WTC11 (cell line): ENCODE data around the gene TMED1. TPM values are rescaled to one million over a fixed set of nuclear protein-coding genes. Genes with fewer than 3 reads are reported as not detected.

Experiments
- ATAC-seq: fragments of 200-7000 bp; cut with Tn5 transposase; 2 replicates; pipeline ENCODE4 v1.10.0; 2021; ENCODE audit warnings: mild to moderate bottlenecking, moderate library complexity
- CTCF ChIA-PET: fragments of 300-600 bp; sonication (Branson Sonifier 250); formaldehyde crosslinking; loops from one replicate; lab custom pipeline; 2021; ENCODE audit warnings: antibody characterized with exemption; lab: Charles Lee
- POLR2A ChIA-PET: fragments of 350-600 bp; sonication (Branson Sonifier 250); formaldehyde crosslinking; loops from one replicate; lab custom pipeline; 2021; ENCODE audit warnings: antibody characterized with exemption; lab: Charles Lee
- DNase-seq: peaks from one replicate; pipeline ENCODE4 v3.0.0; 2021; ENCODE audit warnings: low spot score
- H3K27ac Mint-ChIP-seq: 2 replicates; pipeline ENCODE4 v1.8.0; 2021; ENCODE audit warnings: mixed read lengths
- H3K27me3 Mint-ChIP-seq: 2 replicates; pipeline ENCODE4 v1.8.0; 2021; ENCODE audit warnings: low read depth, mild to moderate bottlenecking, moderate library complexity, mixed read lengths
- H3K36me3 Mint-ChIP-seq: 2 replicates; pipeline ENCODE4 v1.8.0; 2021; ENCODE audit warnings: mixed read lengths
- H3K4me1 Mint-ChIP-seq: 2 replicates; pipeline ENCODE4 v1.8.0; 2022; ENCODE audit warnings: mixed read lengths
- H3K4me3 Mint-ChIP-seq: 2 replicates; pipeline ENCODE4 v1.8.0; 2021; ENCODE audit warnings: mild to moderate bottlenecking, moderate library complexity, mixed read lengths
- H3K9me3 Mint-ChIP-seq: 2 replicates; pipeline ENCODE4 v1.8.0; 2021; ENCODE audit warnings: mixed read lengths
- ATF1 ChIP-seq: sonication (generic); formaldehyde crosslinking; IDR thresholded peaks from 2 replicates; pipeline ENCODE4 v1.8.1; 2023; ENCODE audit warnings: mild to moderate bottlenecking, moderate library complexity, missing genetic modification reagents
- FOXK1 ChIP-seq: sonication (generic); formaldehyde crosslinking; IDR thresholded peaks from 2 replicates; pipeline ENCODE4 v1.8.0; 2022; ENCODE audit warnings: mild to moderate bottlenecking, moderate library complexity, missing genetic modification reagents
- NR1H2 ChIP-seq: sonication (generic); formaldehyde crosslinking; IDR thresholded peaks from 2 replicates; pipeline ENCODE4 v1.9.0; 2021; ENCODE audit warnings: mild to moderate bottlenecking, moderate library complexity, missing genetic modification reagents
- TCF7 ChIP-seq: sonication (generic); formaldehyde crosslinking; IDR thresholded peaks from 2 replicates; pipeline ENCODE4 v1.8.0; 2022; ENCODE audit warnings: mild to moderate bottlenecking, low read depth, missing genetic modification reagents, moderate library complexity
- ZNF121 ChIP-seq: sonication (generic); formaldehyde crosslinking; IDR thresholded peaks from 2 replicates; pipeline ENCODE4 v1.8.0; 2023; ENCODE audit warnings: missing genetic modification reagents
- ZNF532 ChIP-seq: fragments of 250-450 bp; sonication (Bioruptor Pico); IDR thresholded peaks from 2 replicates; pipeline ENCODE4 v1.9.0; 2021; ENCODE audit warnings: mild to moderate bottlenecking, borderline replicate concordance
- total RNA-seq: library from RNA; stranded (reverse); gene quantifications from 3 replicates; pipeline ENCODE4 v1.2.3, GENCODE V29; 2021
- TF ChIP-seq, protein P1 (sequence below): fragments of 200-600 bp; IDR thresholded peaks from 2 replicates; pipeline ENCODE4 v1.8.0; 2022; ENCODE audit warnings: antibody characterized with exemption
- TF ChIP-seq, protein P2 (sequence below): fragments of 250-450 bp; sonication (Bioruptor Pico); IDR thresholded peaks from 2 replicates; pipeline ENCODE4 v1.8.0; 2021; ENCODE audit warnings: mild to moderate bottlenecking
- TF ChIP-seq, protein P3 (sequence below): sonication (generic); formaldehyde crosslinking; IDR thresholded peaks from 2 replicates; pipeline ENCODE4 v1.8.1; 2022; ENCODE audit warnings: mild to moderate bottlenecking, moderate library complexity, missing genetic modification reagents
- TF ChIP-seq, protein P4 (sequence below): sonication (generic); formaldehyde crosslinking; IDR thresholded peaks from 2 replicates; pipeline ENCODE4 v1.8.0; 2022; ENCODE audit warnings: mild to moderate bottlenecking, missing genetic modification reagents

The TMED1 gene
- total RNA-seq, 1 experiment from 2014 or later: 28.5 TPM

GRCh38 chr19:10820173-10820572 lies 15.8 kb downstream of the TMED1 start (continued):
- TF ChIP-seq ZNF532 (CRISPR knock-in tag) (no peak), NR1H2 (CRISPR knock-in tag) (no peak)

GRCh38 chr19:10819124-10820060 lies 16.6 kb downstream of the TMED1 start:
- no peak for TF ChIP-seq ZNF532 (CRISPR knock-in tag)
- no peak for TF ChIP-seq FOXK1 (CRISPR knock-in tag)
- TF ChIP-seq, protein P1, sequence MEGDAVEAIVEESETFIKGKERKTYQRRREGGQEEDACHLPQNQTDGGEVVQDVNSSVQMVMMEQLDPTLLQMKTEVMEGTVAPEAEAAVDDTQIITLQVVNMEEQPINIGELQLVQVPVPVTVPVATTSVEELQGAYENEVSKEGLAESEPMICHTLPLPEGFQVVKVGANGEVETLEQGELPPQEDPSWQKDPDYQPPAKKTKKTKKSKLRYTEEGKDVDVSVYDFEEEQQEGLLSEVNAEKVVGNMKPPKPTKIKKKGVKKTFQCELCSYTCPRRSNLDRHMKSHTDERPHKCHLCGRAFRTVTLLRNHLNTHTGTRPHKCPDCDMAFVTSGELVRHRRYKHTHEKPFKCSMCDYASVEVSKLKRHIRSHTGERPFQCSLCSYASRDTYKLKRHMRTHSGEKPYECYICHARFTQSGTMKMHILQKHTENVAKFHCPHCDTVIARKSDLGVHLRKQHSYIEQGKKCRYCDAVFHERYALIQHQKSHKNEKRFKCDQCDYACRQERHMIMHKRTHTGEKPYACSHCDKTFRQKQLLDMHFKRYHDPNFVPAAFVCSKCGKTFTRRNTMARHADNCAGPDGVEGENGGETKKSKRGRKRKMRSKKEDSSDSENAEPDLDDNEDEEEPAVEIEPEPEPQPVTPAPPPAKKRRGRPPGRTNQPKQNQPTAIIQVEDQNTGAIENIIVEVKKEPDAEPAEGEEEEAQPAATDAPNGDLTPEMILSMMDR: no peak
- TF ChIP-seq, protein P2, sequence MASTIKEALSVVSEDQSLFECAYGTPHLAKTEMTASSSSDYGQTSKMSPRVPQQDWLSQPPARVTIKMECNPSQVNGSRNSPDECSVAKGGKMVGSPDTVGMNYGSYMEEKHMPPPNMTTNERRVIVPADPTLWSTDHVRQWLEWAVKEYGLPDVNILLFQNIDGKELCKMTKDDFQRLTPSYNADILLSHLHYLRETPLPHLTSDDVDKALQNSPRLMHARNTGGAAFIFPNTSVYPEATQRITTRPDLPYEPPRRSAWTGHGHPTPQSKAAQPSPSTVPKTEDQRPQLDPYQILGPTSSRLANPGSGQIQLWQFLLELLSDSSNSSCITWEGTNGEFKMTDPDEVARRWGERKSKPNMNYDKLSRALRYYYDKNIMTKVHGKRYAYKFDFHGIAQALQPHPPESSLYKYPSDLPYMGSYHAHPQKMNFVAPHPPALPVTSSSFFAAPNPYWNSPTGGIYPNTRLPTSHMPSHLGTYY (CRISPR knock-in tag): no peak
- TF ChIP-seq ATF1 (CRISPR knock-in tag): no peak
- TF ChIP-seq ZNF121 (CRISPR knock-in tag): peak; percentile 45; the same call in 1 of the 2 replicates
- TF ChIP-seq, protein P3, sequence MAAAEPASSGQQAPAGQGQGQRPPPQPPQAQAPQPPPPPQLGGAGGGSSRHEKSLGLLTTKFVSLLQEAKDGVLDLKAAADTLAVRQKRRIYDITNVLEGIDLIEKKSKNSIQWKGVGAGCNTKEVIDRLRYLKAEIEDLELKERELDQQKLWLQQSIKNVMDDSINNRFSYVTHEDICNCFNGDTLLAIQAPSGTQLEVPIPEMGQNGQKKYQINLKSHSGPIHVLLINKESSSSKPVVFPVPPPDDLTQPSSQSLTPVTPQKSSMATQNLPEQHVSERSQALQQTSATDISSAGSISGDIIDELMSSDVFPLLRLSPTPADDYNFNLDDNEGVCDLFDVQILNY (CRISPR knock-in tag): no peak
- TF ChIP-seq TCF7 (CRISPR knock-in tag): no peak
- TF ChIP-seq, protein P4, sequence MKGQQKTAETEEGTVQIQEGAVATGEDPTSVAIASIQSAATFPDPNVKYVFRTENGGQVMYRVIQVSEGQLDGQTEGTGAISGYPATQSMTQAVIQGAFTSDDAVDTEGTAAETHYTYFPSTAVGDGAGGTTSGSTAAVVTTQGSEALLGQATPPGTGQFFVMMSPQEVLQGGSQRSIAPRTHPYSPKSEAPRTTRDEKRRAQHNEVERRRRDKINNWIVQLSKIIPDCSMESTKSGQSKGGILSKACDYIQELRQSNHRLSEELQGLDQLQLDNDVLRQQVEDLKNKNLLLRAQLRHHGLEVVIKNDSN (CRISPR knock-in tag): no peak
- no peak for ATAC-seq
- H3K27ac Mint-ChIP-seq: no peak overlapping the region
- H3K4me3 Mint-ChIP-seq: no peak overlapping the region
- H3K9me3 Mint-ChIP-seq: no peaks in the 10 kb centered on the region
- POLR2A ChIA-PET: no interaction called here
- H3K27me3 Mint-ChIP-seq: no peaks in the 10 kb centered on the region; the same call in 1 of the 2 replicates
- no peak for DNase-seq
- CTCF ChIA-PET: interaction anchor here (1.1 to 1.5 kb wide), 3 partner anchors 39 to 102 kb away, joined by 3 to 7 read pairs (median 6); partner anchors contain the start of genes CARM1 and DNM2
- peaks cover 31% of the 10 kb centered on the region for H3K36me3 Mint-ChIP-seq
- no peaks in the 10 kb centered on the region for H3K4me1 Mint-ChIP-seq
